Activated CD8-positive, alpha-beta memory T cell treated with anti-CD3 and anti-CD28 coated beads, Interleukin-2, amount 50 U/mL, for 4 hours (primary cell): Measurements from ENCODE around the gene STK32C.
"Not testable (repeated sequence)": the region's sequence is repeated elsewhere in the genome, so short reads cannot be mapped to it uniquely, and the experiment has no call there.

ENCODE experiments used
- DNase-seq: peaks from one replicate; pipeline ENCODE4 v3.0.0-alpha.2; 2020

Gene STK32C

GRCh38 chr10:132279873-132280645 is 27.7 kb downstream of the STK32C start:
- no peak for DNase-seq

GRCh38 chr10:132277311-132277741 is 30.4 kb downstream of the STK32C start:
- peak; percentile 9 for DNase-seq

- no peak for DNase-seq
Observed at GRCh38 chr10:132276706-132277105, 31.0 kb downstream of the STK32C start.

GRCh38 chr10:132276179-132276675 is 31.5 kb downstream of the STK32C start:
- no peak for DNase-seq

GRCh38 chr10:132275426-132276178 is 32.1 kb downstream of the STK32C start:
- DNase-seq: peak; percentile 8

- peak; percentile 6 for DNase-seq
Observed at GRCh38 chr10:132274986-132275385, 32.8 kb downstream of the STK32C start.

- DNase-seq: peak; percentile 6
Observed at GRCh38 chr10:132274581-132274980, 33.2 kb downstream of the STK32C start.

- DNase-seq: peak; percentile 10
Observed at GRCh38 chr10:132273966-132274365, 33.8 kb downstream of the STK32C start.

GRCh38 chr10:132273304-132273944 is 34.3 kb downstream of the STK32C start:
- DNase-seq: no peak

GRCh38 chr10:132272231-132272971 is 35.3 kb downstream of the STK32C start:
- DNase-seq: peak; percentile 11

GRCh38 chr10:132271458-132272230 is 36.1 kb downstream of the STK32C start:
- peak; percentile 7 for DNase-seq

GRCh38 chr10:132270721-132271457 is 36.9 kb downstream of the STK32C start:
- peak; percentile 6 for DNase-seq

GRCh38 chr10:132270256-132270655 is 37.5 kb downstream of the STK32C start:
- peak; percentile 6 for DNase-seq

- peak; percentile 10 for DNase-seq
Observed at GRCh38 chr10:132269266-132270230, 38.2 kb downstream of the STK32C start.

GRCh38 chr10:132267916-132268315 is 39.8 kb downstream of the STK32C start:
- not testable (repeated sequence) for DNase-seq

GRCh38 chr10:132266594-132267161 is 41.1 kb downstream of the STK32C start:
- peak; percentile 8 for DNase-seq

GRCh38 chr10:132265890-132266496 is 41.8 kb downstream of the STK32C start:
- DNase-seq: peak; percentile 3

GRCh38 chr10:132264966-132265889 is 42.5 kb downstream of the STK32C start:
- DNase-seq: peak; percentile 13
